Tracheal epithelial cell (primary cell): ENCODE data around the gene PEA15. TPM values are rescaled to one million over a fixed set of nuclear protein-coding genes. Genes with fewer than 3 reads are reported as not detected.

Experiments
- total RNA-seq: library from RNA; depleted of rRNA; stranded (reverse); fragments of >200 nt; gene quantifications from 2 replicates; pipeline ENCODE4 v1.2.1, GENCODE V29; 2014

Gene PEA15
- total RNA-seq = 33.9 and 57.8 TPM in 2 replicates

DNA sequence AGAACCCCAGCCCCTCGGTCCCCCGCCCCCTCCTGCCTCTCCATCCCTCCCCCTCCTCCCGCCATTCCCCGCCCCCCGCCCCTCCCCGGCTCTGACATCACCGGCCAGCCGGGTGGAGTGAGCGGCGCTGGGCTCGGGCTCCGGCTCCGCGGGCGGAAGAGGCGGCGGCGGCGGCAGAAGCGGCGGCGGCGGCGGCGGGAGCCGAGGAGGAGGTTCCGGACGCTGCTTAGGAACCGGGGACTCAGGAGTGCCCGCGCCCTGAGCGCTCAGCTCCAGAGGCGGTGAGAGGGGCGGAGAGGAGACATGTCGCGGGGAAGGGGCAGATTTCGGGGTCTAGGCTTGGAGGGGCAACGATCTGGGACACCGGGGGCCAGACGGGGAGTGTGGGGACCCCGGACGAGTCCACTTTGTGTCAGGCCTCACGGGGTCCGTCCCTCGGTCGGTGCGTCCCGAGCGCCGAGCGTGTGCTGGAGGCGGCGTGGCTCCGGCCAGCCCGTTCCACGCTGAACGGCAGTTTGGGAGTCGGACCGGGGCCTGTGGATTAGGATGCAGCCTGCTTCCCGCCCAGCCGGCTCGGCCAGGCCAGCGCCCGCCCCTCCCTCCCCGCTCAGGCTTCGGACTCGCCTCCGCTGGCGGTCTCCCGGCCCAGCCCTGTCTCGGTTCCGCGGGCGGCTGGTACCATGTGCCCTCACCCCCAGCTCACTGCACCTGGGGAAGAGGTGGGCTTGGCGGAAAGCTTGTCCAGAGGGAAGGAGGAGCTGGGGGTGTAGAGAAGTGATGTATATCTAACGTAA lies at the start of gene PEA15:
Gene PEA15 (plus strand): TSS at position 143 of the 794 bp plus-strand sequence. CDS start 6,161 bp downstream, outside the sequence.

GRCh38 chr1:160189649-160190625 lies 15.2 kb upstream of the PEA15 start, which contains the start of gene CASQ1:
Gene CASQ1 (plus strand): TSS chr1:160190575. CDS start chr1:160190752, 177 bp downstream.

DNA sequence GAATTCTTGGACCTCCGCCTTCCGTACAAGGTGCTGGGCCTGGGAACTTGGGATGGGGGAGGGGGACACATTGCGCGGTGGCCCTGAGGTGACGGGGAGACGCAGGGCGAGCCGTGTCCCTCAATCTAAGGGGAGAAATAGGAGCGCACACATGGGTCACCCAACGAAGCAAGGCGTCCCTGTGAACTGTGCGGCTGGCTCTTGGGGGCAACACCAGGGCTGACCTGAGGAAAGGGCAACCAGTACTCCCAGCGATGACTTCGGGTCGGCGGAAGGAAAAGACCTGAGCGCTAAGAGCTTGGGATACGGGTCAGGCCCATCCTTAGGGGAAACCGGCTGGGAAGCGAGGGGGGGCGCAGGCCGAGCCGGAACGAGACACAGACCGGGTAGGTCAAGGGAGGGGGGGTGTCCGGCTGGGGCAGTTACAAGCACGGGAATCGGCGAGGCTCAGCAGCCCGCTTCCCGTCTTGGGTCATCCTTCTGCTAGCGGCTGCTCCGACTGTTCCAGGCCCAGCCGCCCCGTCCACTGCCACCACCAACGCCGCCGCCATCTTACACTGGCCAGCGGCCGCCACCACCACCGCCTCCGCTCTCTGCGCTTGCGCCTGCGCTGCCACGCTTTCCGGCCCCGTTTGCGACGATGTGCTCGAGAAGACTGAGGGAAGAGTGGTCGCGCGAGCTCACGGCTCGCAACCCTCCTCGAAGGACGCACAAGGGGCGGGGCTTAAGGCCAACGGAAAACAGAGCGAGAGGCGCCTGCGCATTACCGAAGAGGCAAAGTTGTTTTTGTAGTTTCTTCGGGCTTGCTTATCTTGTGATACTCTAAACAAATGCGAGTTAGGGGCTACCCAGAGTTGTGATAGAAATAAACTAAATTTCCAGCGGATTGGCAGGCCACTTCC lies 57.0 kb downstream of the PEA15 start, which contains the start of gene DCAF8:
Gene DCAF8 (minus strand): TSS at position 657 of the 902 bp plus-strand sequence. CDS start 18,541 bp downstream, outside the sequence.

Other genes starting within 250 kb of the PEA15 start
- gene PIGM, start 173.4 kb upstream of the PEA15 start, total RNA-seq = 1.4 and 1.9 TPM in 2 replicates
- gene KCNJ10, start 135.2 kb upstream of the PEA15 start, total RNA-seq = not detected in 2 replicates
- under 0.01 and 0.21 TPM in 2 replicates for gene KCNJ9, start 123.8 kb upstream of the PEA15 start, total RNA-seq
- gene IGSF8, start 106.8 kb upstream of the PEA15 start, total RNA-seq = 61.0 and 85.5 TPM in 2 replicates
- gene ATP1A2, start 89.6 kb upstream of the PEA15 start, total RNA-seq = not detected in 2 replicates
- gene ATP1A4, start 53.8 kb upstream of the PEA15 start, total RNA-seq = not detected in 2 replicates
- not detected in 2 replicates for gene CASQ1, start 14.8 kb upstream of the PEA15 start, total RNA-seq
- 38.6 and 39.0 TPM in 2 replicates for gene DCAF8, start 57.2 kb downstream of the PEA15 start, total RNA-seq
- gene PEX19, start 79.7 kb downstream of the PEA15 start, total RNA-seq = 29.2 and 44.3 TPM in 2 replicates
- 87.0 and 170 TPM in 2 replicates for gene COPA, start 137.9 kb downstream of the PEA15 start, total RNA-seq
- 62.4 and 93.0 TPM in 2 replicates for gene NCSTN, start 138.0 kb downstream of the PEA15 start, total RNA-seq
- gene NHLH1, start 161.7 kb downstream of the PEA15 start, total RNA-seq = not detected in 2 replicates
- 6.6 and 8.4 TPM in 2 replicates for gene VANGL2, start 195.2 kb downstream of the PEA15 start, total RNA-seq